Measurements from ENCODE around the gene GNB4.

Gene GNB4
- total RNA-seq, result 0.46 to 1.9 (median 0.68) reads per million in 4 donors

GRCh38 chr3:179451265-179452175, at the start of gene GNB4:
TSS of gene GNB4 (minus strand) at chr3:179451470. CDS start at chr3:179426200, 25,270 bp downstream.
- DNase-seq, result peak in 3 of 5 donors; percentile 6 to 62 (median 23)

- DNase-seq, result no peak
Measured at GRCh38 chr3:179495483-179495882, 44.2 kb upstream of the GNB4 start.

GRCh38 chr3:179493260-179493659, 42.0 kb upstream of the GNB4 start:
- DNase-seq, result no peak

GRCh38 chr3:179488213-179488612, 36.9 kb upstream of the GNB4 start:
- DNase-seq, result no peak

- no peak for DNase-seq
Measured at GRCh38 chr3:179486806-179487205, 35.5 kb upstream of the GNB4 start.

GRCh38 chr3:179482857-179483256, 31.6 kb upstream of the GNB4 start:
- DNase-seq, result no peak

- DNase-seq, result no peak
Measured at GRCh38 chr3:179476215-179476614, 24.9 kb upstream of the GNB4 start.

GRCh38 chr3:179474480-179474879, 23.2 kb upstream of the GNB4 start:
- DNase-seq, result no peak

GRCh38 chr3:179473565-179473964, 22.3 kb upstream of the GNB4 start:
- DNase-seq, result no peak

- DNase-seq, result peak in 1 of 5 donors; percentile 67
Measured at GRCh38 chr3:179464323-179465092, 13.2 kb upstream of the GNB4 start.

- no peak for DNase-seq
Measured at GRCh38 chr3:179463319-179463718, 12.0 kb upstream of the GNB4 start.

GRCh38 chr3:179460260-179460659, 9.0 kb upstream of the GNB4 start:
- DNase-seq, result no peak

GRCh38 chr3:179455954-179456353, 4.7 kb upstream of the GNB4 start:
- no peak for DNase-seq

GRCh38 chr3:179454887-179455286, 3.6 kb upstream of the GNB4 start:
- no peak for DNase-seq

- DNase-seq, result no peak
Measured at GRCh38 chr3:179453967-179454366, 2.7 kb upstream of the GNB4 start.

GRCh38 chr3:179452872-179453271, 1.6 kb upstream of the GNB4 start:
- DNase-seq, result no peak

- DNase-seq, result no peak
Measured at GRCh38 chr3:179452176-179452564, 900 bp upstream of the GNB4 start.

- no peak for DNase-seq
Measured at GRCh38 chr3:179450901-179451264, 387 bp downstream of the GNB4 start.

- no peak for DNase-seq
Measured at GRCh38 chr3:179450261-179450701, 989 bp downstream of the GNB4 start.

- DNase-seq, result no peak
Measured at GRCh38 chr3:179449636-179450035, 1.6 kb downstream of the GNB4 start.

GRCh38 chr3:179447251-179447650, 4.0 kb downstream of the GNB4 start:
- DNase-seq, result no peak

GRCh38 chr3:179446501-179446900, 4.8 kb downstream of the GNB4 start:
- peak in 1 of 5 donors; percentile 30 for DNase-seq

- DNase-seq, result no peak
Measured at GRCh38 chr3:179438841-179439240, 12.4 kb downstream of the GNB4 start.

- no peak for DNase-seq
Measured at GRCh38 chr3:179436517-179436916, 14.8 kb downstream of the GNB4 start.
